Neural progenitor cell (in vitro differentiated cells): ENCODE results near the gene TBL1Y.

Experiments
- EZH2 ChIP-seq: fragments of 200-600 bp; sonication (generic); IDR thresholded peaks from 2 replicates; pipeline ENCODE4 v1.6.1; 2017; ENCODE audit warnings: antibody characterized with exemption, mild to moderate bottlenecking, moderate library complexity
- EZH2phosphoT487 ChIP-seq: fragments of 200-600 bp; sonication (generic); IDR thresholded peaks from 2 replicates; pipeline ENCODE4 v1.6.1; 2017; ENCODE audit warnings: antibody characterized with exemption
- TF ChIP-seq, protein P1 (sequence below): fragments of 200-600 bp; sonication (generic); IDR thresholded peaks from 2 replicates; pipeline ENCODE4 v1.5.1; 2017; ENCODE audit warnings: antibody characterized with exemption, mild to moderate bottlenecking

DNA sequence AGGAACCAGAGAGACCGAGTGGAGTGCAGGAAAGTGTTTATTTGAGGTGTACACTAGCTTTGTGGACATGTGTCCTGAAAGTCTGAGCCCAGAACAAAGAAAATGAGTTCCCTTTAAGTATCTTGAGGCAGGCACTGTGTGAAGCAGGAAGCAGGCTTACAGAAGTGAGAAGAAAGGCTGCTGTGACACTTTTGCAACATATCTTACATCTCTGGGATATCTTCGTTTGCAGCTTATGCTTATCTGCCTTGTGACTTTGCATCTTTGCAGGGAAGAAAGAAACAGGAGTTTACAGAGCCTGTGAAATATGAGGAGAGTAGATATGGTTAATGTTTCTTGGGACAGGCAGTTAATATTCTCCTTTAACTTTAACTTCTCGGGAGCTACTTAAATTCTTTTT is 92.1 kb downstream of the TBL1Y start:
- TF ChIP-seq EZH2phosphoT487 (no peak), EZH2 (no peak)
- TF ChIP-seq, protein P1, sequence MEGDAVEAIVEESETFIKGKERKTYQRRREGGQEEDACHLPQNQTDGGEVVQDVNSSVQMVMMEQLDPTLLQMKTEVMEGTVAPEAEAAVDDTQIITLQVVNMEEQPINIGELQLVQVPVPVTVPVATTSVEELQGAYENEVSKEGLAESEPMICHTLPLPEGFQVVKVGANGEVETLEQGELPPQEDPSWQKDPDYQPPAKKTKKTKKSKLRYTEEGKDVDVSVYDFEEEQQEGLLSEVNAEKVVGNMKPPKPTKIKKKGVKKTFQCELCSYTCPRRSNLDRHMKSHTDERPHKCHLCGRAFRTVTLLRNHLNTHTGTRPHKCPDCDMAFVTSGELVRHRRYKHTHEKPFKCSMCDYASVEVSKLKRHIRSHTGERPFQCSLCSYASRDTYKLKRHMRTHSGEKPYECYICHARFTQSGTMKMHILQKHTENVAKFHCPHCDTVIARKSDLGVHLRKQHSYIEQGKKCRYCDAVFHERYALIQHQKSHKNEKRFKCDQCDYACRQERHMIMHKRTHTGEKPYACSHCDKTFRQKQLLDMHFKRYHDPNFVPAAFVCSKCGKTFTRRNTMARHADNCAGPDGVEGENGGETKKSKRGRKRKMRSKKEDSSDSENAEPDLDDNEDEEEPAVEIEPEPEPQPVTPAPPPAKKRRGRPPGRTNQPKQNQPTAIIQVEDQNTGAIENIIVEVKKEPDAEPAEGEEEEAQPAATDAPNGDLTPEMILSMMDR = no peak
